NCI-H2196 (cell line): Measurements from ENCODE around the gene ANO1.

Source experiments
- DNase-seq: peaks from one replicate; lab custom pipeline; 2025; ENCODE audit not compliant: unreplicated experiment; lab: John Stamatoyannopoulos, UW

The ANO1 gene

DNA sequence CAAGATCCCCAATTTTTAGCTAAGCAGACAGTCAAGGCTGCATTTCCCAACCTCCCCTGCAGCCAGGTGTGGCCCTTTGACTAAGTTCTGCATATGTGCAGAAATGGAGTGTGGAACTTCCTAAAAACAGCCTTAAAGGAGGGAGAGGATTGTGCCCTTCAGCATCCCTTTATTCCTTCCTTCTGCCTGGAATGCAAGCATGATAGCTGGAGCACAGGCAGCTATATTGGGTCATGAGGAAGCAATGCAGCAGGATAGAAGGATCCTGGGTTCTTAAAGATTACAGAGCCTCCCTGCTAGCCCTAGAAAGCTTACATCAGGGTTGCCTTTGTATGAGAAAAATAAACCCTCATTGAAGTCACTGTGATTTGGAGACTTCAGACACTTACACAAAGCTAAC, 154.9 kb downstream of the ANO1 start:
- no peak for DNase-seq

DNA sequence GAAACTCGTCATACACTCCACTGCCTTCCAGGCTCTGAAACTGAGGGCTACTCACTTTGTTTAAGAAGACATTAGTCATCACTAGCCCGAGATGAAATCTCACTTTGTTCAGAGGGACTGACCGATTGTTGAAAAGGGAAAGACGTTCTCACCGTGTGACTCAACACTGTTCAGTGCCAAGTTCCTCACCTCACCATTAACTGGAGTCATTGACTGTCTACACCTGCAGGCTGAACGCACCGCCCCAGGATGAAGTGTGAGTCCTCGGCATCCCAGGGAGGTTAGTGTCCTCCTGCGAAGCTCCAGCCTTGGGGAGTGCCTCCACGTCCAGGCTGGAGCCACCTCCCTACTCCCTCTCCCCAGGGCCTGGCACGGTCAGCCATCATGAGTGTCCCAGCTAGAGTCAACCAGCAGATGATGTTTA, 155.4 kb downstream of the ANO1 start:
- DNase-seq: peak; percentile 43

DNA sequence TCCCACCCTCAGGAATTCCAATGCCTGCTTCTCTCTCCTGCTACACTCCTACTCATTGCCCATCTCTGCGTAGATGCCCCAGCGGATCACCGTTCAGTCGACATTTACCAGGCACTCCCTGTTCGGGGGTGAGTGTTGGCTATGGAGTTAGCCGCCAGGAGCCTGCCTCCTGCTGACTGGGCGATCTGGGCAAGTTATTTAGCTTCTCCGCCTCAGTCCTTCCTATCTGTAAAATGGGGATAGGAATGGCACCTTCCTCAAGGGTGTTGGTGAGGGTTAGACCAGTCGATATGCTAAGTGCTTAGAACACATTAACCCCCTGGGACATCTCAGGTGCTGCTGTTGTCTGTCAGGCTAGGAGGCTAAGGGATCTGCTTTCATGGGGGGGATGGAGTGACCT, 155.8 kb downstream of the ANO1 start:
- no peak for DNase-seq
